Superior temporal gyrus (tissue), 1 donor: Measurements from ENCODE around the gene CACTIN.

Experiments
- DNase-seq: peaks from one replicate; pipeline ENCODE4 v3.0.0-alpha.2; 2016; ENCODE audit errors: extremely low spot score

CACTIN gene

GRCh38 chr19:3646336-3647092 lies 19.9 kb upstream of the CACTIN start:
- DNase-seq = no peak

- no peak for DNase-seq
Observed at GRCh38 chr19:3645726-3646125, 19.1 kb upstream of the CACTIN start.

GRCh38 chr19:3645067-3645396 lies 18.4 kb upstream of the CACTIN start:
- DNase-seq = no peak

GRCh38 chr19:3644351-3645066 lies 17.9 kb upstream of the CACTIN start:
- peak; percentile 99 for DNase-seq

- DNase-seq = no peak
Observed at GRCh38 chr19:3643674-3644313, 17.2 kb upstream of the CACTIN start.

GRCh38 chr19:3642987-3643673 lies 16.5 kb upstream of the CACTIN start:
- DNase-seq = no peak

- no peak for DNase-seq
Observed at GRCh38 chr19:3642296-3642695, 15.7 kb upstream of the CACTIN start.

- DNase-seq = no peak
Observed at GRCh38 chr19:3641515-3642269, 15.1 kb upstream of the CACTIN start.

- DNase-seq = no peak
Observed at GRCh38 chr19:3639479-3639878, 12.9 kb upstream of the CACTIN start.

- DNase-seq = no peak
Observed at GRCh38 chr19:3638208-3639193, 11.9 kb upstream of the CACTIN start.

- DNase-seq = no peak
Observed at GRCh38 chr19:3637621-3638020, 11.0 kb upstream of the CACTIN start.

- DNase-seq = no peak
Observed at GRCh38 chr19:3636962-3637361, 10.4 kb upstream of the CACTIN start.

- DNase-seq = no peak
Observed at GRCh38 chr19:3636506-3636905, 9.9 kb upstream of the CACTIN start.

GRCh38 chr19:3634496-3635045 lies 8.0 kb upstream of the CACTIN start:
- DNase-seq = no peak

GRCh38 chr19:3633559-3633988 lies 7.0 kb upstream of the CACTIN start:
- no peak for DNase-seq

GRCh38 chr19:3632739-3633558 lies 6.4 kb upstream of the CACTIN start:
- peak; percentile 33 for DNase-seq

GRCh38 chr19:3632098-3632497 lies 5.5 kb upstream of the CACTIN start:
- DNase-seq = no peak

GRCh38 chr19:3631053-3631861 lies 4.7 kb upstream of the CACTIN start:
- DNase-seq = no peak
